SK-N-DZ (cell line): ENCODE results near the gene DEPDC5.
A peak's percentile ranks its signal among the peaks of the same experiment; 100 is the strongest.
"Not testable (repeated sequence)": the region's sequence is repeated elsewhere in the genome, so short reads cannot be mapped to it uniquely, and the experiment has no call there.

ENCODE experiments used
- DNase-seq: peaks from one replicate; pipeline ENCODE4 v3.0.0-alpha.2; 2015; ENCODE audit warnings: low spot score

DEPDC5 gene

GRCh38 chr22:31814942-31815341 lies 61.1 kb downstream of the DEPDC5 start:
- no peak for DNase-seq

DNA sequence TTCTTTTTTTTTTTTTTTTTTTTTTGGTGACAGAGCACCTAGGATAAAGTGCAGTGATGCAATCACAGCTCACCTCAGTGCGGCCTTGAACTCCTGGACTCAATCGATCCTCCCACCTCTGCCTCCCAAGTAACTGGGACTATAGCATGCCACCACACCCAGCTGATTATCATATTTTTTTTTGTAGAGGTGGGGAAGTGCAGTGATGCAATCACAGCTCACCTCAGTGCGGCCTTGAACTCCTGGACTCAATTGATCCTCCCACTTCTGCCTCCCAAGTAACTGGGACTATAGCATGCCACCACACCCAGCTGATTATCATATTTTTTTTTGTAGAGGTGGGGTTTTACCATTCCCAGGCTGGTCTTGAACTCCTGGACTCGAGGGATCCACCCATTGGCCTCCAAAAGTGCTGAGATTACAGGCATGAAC lies 61.6 kb downstream of the DEPDC5 start:
- DNase-seq = not testable (repeated sequence)

- DNase-seq = no peak
Observed at GRCh38 chr22:31816750-31817149, 62.9 kb downstream of the DEPDC5 start.

- DNase-seq = no peak
Observed at GRCh38 chr22:31818481-31819392, 64.9 kb downstream of the DEPDC5 start.

DNA sequence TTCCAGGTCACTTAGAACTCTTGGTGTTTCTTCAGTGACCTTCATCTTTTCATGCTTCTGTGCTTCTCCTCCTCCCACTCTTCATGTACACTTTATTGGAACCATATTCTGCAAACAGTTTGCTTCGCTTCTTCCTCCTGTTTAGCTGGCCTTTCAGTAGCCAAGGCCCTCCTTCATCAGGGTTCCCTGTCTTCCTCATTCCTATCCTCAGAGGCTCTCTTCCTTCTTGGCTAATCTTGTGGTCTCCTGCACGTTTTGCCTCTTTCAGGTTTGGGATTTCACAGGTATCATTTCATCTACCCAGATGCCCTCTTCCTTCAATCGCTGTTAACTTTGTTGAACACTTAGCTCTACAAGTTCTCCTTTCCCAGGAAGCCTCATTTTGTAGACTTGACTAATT lies 66.8 kb downstream of the DEPDC5 start:
- DNase-seq = no peak

DNA sequence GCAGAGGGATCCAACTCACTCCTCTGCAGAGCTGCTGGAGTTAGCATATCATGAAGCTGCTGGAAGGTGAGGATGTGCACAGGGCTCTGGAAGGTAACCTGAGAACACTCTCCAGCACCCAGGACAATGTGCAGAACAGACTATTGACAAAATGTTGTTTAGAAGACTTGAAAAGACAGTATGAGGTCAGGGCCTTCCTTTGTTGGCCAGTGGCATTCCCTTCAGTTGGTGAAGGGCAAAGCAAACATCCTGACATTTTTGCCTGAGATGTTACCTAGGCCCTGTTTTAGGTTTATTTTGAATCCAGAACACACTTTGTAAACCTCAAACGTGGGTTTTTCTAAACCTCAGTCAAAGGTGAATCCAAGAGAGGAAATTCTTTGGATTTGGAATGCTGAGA lies 67.8 kb downstream of the DEPDC5 start:
- DNase-seq = no peak

DNA sequence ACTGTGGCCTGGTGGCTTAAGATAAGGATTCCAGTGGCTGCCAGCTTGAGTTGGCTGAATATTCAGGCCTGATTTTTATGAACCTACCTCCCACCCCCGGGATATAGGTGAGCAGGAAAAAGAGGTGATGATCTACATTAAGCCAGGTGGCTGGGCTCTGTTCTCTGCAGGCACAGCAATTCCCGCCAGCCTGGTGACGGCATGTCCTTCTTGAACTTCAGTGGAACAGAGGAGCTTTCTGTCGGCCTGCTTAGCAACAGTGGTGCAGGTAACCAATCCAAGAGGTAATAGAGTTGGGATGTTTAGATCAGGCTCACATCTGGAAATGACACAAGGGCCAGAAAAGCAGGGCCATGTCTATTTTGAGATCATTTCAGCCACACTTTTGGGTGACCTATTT lies 68.7 kb downstream of the DEPDC5 start:
- DNase-seq = no peak

- DNase-seq = no peak
Observed at GRCh38 chr22:31825513-31825912, 71.7 kb downstream of the DEPDC5 start.

DNA sequence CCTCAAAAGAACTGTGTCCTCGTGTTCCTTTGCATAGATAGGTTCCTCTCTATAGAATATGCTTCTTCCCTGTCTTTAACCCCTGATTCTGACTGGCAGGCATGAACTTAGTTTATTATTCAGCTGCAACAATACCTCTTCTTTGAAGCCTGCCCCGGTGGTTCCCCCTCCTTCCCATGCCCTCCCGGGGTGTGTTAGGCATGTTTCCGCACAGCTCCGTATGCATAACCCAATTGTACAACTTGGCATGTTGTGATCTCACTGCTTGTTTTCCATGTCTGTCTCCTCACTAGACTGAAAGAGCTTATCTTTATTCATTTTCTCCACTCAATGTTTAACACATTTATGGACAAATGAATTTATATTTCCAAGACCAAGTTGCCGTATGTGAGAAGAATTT lies 72.6 kb downstream of the DEPDC5 start:
- no peak for DNase-seq

- DNase-seq = no peak
Observed at GRCh38 chr22:31828739-31829138, 74.9 kb downstream of the DEPDC5 start.

DNA sequence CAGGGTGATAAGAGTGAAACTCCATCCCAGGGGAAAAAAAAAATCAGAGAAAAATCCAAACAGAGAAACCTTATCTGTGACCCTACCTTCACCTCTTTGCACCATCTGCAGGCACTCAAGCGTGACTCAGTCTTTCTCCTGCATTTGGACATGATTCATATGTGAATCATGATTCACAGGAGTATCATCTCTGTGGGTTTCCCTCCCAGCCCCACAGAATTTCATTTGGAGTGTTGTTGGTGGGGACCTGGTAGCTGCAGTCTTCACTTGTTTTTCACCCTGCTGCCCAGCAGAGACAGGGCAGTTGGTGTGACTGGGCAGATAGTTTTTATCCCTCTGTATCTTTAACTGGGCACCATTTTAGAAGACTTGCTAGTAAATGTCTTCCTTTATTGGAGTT lies 75.7 kb downstream of the DEPDC5 start:
- peak; percentile 85 for DNase-seq

DNA sequence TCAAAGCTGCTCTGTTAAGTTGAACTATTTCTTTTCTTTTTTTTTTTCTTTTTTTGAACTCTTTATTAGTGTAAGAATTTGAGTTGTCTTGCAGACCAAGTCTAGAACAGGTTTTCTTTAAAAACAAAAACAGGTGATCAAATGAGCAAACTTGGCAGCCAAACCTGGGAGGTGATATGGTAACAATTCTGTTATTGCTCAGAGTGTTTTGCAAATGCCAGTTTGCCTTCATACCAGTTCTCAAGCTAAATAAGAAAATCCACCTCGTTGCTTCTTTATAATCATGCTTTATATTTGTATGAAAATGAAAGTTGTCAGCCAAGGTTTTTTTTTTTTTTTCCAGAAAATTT lies 76.9 kb downstream of the DEPDC5 start:
- DNase-seq = no peak

- DNase-seq = no peak
Observed at GRCh38 chr22:31833930-31834329, 80.1 kb downstream of the DEPDC5 start.

DNA sequence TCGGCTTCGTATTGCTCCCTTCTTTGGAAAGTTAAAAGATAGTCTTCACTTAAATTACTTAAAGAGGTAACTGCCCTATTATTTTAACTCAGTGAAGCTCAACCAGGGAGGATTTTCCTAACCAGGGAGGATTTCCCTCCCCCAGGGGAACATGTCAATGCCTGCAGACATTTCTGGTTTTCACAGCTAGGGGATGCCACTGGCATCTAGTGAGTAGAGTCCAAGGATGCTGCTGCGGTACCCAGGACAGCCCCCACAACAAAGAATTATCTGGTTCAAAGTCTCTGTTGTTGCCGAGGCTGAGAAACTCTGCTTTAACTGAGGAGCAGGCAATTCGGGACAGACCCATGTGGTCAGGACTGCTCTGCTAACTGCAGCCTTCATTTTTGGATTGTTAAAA lies 82.2 kb downstream of the DEPDC5 start:
- no peak for DNase-seq

DNA sequence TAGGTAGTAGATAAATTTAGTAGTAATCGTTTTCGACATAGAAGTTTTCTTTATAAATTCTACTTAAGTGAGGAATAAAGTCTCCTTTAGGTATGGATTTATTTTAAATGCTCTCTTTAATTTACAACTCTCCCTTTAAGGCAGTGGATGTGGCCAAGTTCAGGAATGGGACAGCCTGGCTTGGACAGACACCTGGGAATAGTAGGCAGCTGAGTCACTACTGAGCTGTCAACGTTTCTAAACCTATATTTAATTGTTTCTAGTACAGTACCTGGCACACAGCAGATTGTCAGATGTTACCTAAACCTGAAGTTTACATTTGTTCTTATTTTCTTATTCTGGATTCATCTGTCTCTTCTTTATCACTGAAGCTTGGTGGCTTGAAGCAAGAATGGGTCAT lies 85.1 kb downstream of the DEPDC5 start:
- no peak for DNase-seq

GRCh38 chr22:31839986-31840385 lies 86.2 kb downstream of the DEPDC5 start:
- peak; percentile 85 for DNase-seq

DNA sequence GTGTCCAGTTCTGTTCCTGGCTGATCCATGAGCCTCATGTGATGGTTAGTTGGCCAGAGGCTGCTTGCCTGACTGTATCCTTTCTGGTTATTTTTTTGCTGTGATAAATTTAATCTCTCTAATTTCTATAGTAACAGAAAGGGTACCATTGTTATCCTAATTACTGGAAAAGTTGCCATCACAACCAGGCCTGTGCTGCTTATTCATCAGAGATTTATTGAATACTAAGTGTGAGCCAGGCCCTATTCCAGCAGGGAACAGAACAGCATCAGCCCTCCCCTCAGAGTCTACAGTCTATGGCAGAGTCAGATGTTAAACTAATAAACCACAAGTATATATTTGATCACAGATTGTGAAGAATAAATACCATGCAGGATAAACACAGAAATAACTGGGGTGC lies 86.8 kb downstream of the DEPDC5 start:
- DNase-seq = no peak

DNA sequence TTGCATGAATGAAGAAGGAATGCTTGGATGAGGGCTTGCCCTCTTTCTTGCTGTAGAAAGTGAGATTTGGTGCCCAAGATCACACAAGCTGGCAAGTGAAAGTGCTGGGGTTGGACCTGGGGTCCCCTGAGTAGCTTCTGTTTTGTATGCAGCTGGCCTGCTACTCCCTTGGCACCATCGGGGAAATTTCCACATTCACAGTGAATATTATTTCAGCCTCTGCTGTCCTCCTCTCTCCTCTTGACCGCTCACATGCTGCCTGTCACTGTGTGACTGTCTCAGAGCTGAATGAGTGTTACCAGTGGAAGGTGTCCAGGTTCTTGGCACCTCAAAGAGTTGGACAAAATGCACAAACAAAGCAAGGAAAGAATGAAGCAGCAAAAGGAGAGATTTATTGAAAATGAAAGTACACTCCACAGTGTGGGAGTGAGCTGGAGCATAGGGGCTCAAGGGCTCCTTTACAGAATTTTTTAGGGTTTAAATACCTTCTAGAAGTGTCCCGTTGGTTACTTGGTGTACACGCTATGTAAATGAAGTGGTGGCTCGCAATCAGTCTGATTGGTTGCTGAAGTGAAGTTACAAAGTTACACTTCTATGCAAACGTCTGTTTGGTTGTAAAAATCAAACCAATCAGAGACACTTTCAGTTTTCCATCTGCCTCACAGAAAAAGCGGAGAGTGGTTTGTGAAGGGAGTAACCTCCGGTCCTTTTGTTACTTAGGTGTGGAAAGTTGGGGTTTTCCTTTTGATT lies 87.4 kb downstream of the DEPDC5 start:
- no peak for DNase-seq

- DNase-seq = no peak
Observed at GRCh38 chr22:31843526-31843925, 89.7 kb downstream of the DEPDC5 start.

DNA sequence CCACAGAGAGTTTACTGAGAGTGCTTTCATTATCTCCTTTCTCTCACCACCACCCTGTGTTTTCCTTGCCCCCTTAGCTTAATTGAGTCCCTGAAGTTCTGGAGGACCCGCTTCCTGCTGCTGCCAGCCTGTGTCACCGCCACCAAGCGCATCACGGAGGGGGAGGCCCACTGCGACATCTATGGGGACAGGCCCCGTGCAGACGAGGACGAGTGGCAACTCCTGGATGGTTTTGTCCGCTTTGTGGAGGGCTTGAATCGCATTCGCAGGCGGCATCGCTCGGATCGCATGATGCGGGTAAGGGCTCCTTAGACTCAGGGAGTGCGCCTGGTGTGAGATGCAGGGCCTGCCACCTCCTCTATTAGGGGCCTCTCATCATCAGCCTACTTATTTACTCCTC lies 91.1 kb downstream of the DEPDC5 start:
- no peak for DNase-seq

DNA sequence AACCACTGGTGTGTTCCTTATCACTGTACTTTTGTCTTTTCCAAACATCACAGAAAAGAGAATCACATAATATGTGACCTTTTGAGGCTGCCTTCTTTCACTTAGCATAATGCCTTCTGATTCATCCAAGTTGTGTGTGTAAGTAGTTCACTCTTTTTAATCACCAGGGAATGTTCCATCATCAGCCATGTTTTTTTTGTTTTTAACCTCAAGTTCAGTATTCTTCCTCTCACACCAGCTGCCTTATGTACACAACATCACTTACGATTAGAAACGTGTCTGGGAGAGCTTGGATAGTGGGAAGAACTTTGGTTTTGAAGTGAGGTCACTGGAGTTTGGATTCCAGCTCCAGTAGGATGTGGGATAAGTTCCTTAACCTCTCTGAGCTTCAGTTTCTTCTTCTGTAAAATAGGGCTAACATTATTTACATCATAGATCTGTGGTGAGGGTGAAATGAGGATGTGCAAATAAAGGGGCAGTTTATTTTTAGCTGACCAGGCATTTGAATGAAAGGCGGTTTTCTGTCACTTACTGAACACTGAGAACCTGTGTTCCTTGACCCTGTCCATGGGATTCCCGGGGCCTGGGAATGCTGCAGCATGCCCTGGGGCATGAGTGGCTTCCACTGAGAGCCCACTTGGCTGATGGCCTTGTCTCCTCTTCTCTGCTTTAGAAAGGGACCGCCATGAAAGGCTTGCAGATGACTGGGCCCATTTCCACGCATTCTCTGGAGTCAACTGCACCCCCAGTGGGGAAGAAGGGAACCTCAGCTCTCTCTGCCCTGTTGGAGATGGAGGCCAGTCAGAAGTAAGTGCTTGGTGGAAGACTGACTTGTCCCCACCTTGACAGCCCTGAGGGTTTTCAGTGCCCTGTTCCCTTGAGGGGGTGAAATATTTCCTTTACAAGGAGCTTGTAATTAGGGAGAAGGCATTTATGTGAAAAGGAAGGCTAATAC lies 92.6 kb downstream of the DEPDC5 start:
- DNase-seq = no peak

DNA sequence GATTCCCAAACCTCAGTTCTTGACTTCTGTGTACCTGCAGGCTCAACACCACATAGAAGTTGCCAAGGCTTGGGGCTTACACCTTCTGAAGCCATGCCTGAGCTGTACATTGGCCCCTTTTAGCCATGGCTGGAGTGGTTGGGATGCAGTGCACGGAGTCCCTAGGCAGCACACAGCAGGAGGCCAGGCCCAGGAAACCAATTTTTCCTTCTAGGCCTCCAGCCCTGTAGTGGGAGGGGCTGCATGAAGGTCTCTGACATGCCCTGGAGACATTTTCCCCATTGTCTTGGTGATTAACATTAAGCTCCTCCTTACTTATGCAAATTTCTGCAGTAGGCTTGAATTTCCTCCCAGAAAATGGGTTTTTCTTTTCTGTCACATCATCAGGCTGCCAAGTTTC lies 94.6 kb downstream of the DEPDC5 start:
- DNase-seq = no peak
